ENCODE data around the gene TCEAL4.

GRCh38 chrX:103614999-103615398 lies 29.7 kb downstream of the TCEAL4 start:
- TF ChIP-seq CTCF (IDR thresholded peaks at IDR 0.05): no peak
- no peak for TF ChIP-seq EZH2phosphoT487 (IDR thresholded peaks at IDR 0.05)
- TF ChIP-seq EZH2 (IDR thresholded peaks at IDR 0.05): no peak

Measured in neural progenitor cell (in vitro differentiated cells).